Loucy (cell line): ENCODE results near the gene LDB3.

ENCODE experiments used
- EZH2phosphoT487 ChIP-seq: fragments of 200-600 bp; IDR thresholded peaks from 2 replicates; pipeline ENCODE4 v1.6.1; 2018; ENCODE audit warnings: antibody characterized with exemption, mild to moderate bottlenecking, moderate library complexity, borderline replicate concordance
- TF ChIP-seq, protein P1 (sequence below): fragments of 200-600 bp; sonication (generic); conservative IDR thresholded peaks from 2 replicates; pipeline ENCODE4 v1.5.1; 2014; ENCODE audit warnings: mild to moderate bottlenecking, antibody characterized with exemption, low read length

DNA sequence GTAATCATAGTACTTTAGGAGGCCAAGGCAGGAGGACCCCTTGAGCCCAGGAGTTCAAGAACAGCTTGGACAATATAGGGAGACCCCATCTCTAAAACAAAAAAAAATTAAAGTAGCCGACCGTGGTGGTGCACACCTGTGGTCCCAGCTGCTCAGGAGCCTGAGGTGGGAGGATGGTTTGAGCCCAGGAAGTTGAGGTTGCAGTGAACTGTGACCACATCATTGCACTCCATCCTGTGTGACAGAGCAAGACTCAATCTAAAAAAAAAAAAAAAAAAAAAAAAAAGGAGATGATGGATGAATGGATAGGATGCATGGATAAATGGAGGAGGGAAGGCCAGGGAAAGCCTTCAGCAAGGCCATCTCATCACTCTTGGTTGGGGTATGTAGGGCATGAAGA, 54.7 kb downstream of the LDB3 start:
- TF ChIP-seq, protein P1, sequence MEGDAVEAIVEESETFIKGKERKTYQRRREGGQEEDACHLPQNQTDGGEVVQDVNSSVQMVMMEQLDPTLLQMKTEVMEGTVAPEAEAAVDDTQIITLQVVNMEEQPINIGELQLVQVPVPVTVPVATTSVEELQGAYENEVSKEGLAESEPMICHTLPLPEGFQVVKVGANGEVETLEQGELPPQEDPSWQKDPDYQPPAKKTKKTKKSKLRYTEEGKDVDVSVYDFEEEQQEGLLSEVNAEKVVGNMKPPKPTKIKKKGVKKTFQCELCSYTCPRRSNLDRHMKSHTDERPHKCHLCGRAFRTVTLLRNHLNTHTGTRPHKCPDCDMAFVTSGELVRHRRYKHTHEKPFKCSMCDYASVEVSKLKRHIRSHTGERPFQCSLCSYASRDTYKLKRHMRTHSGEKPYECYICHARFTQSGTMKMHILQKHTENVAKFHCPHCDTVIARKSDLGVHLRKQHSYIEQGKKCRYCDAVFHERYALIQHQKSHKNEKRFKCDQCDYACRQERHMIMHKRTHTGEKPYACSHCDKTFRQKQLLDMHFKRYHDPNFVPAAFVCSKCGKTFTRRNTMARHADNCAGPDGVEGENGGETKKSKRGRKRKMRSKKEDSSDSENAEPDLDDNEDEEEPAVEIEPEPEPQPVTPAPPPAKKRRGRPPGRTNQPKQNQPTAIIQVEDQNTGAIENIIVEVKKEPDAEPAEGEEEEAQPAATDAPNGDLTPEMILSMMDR = no peak
- TF ChIP-seq EZH2phosphoT487 = no peak
